ENCODE measurements around the gene AHNAK.

Gene AHNAK

GRCh38 chr11:62433141-62433903 is 113.3 kb downstream of the AHNAK start:
- DNase-seq (ENCODE audit: low spot score), result no peak

- DNase-seq (ENCODE audit: low spot score), result no peak
Measured at GRCh38 chr11:62432695-62433094, 113.9 kb downstream of the AHNAK start.

GRCh38 chr11:62431171-62431901 is 115.3 kb downstream of the AHNAK start:
- DNase-seq (ENCODE audit: low spot score), result no peak

GRCh38 chr11:62430425-62430824 is 116.2 kb downstream of the AHNAK start:
- DNase-seq (ENCODE audit: low spot score), result no peak

- no peak for DNase-seq (ENCODE audit: low spot score)
Measured at GRCh38 chr11:62428871-62429560, 117.6 kb downstream of the AHNAK start.

- no peak for DNase-seq (ENCODE audit: low spot score)
Measured at GRCh38 chr11:62427630-62428233, 118.9 kb downstream of the AHNAK start.

GRCh38 chr11:62423012-62423411 is 123.6 kb downstream of the AHNAK start:
- no peak for DNase-seq (ENCODE audit: low spot score)

GRCh38 chr11:62421996-62422395 is 124.6 kb downstream of the AHNAK start:
- no peak for DNase-seq (ENCODE audit: low spot score)

GRCh38 chr11:62420882-62421281 is 125.7 kb downstream of the AHNAK start:
- DNase-seq (ENCODE audit: low spot score), result no peak

- DNase-seq (ENCODE audit: low spot score), result no peak
Measured at GRCh38 chr11:62419943-62420342, 126.7 kb downstream of the AHNAK start.

- no peak for DNase-seq (ENCODE audit: low spot score)
Measured at GRCh38 chr11:62419314-62419929, 127.2 kb downstream of the AHNAK start.

- DNase-seq (ENCODE audit: low spot score), result no peak
Measured at GRCh38 chr11:62418733-62419132, 127.9 kb downstream of the AHNAK start, which contains the start of gene SCGB1A1. Gene SCGB1A1 (plus strand): TSS chr11:62419033. CDS start chr11:62419096, 63 bp downstream.

GRCh38 chr11:62418136-62418535 is 128.5 kb downstream of the AHNAK start:
- no peak for DNase-seq (ENCODE audit: low spot score)

GRCh38 chr11:62416596-62416995 is 130.0 kb downstream of the AHNAK start:
- no peak for DNase-seq (ENCODE audit: low spot score)

GRCh38 chr11:62413060-62413696 is 133.4 kb downstream of the AHNAK start:
- DNase-seq (ENCODE audit: low spot score), result no peak

- no peak for DNase-seq (ENCODE audit: low spot score)
Measured at GRCh38 chr11:62411524-62411923, 135.1 kb downstream of the AHNAK start.

- DNase-seq (ENCODE audit: low spot score), result no peak
Measured at GRCh38 chr11:62410972-62411371, 135.6 kb downstream of the AHNAK start.

- DNase-seq (ENCODE audit: low spot score), result no peak
Measured at GRCh38 chr11:62409831-62410230, 136.8 kb downstream of the AHNAK start.

GRCh38 chr11:62406034-62406433 is 140.6 kb downstream of the AHNAK start:
- DNase-seq (ENCODE audit: low spot score), result no peak

GRCh38 chr11:62404901-62405300 is 141.7 kb downstream of the AHNAK start:
- DNase-seq (ENCODE audit: low spot score), result no peak

GRCh38 chr11:62404435-62404834 is 142.2 kb downstream of the AHNAK start:
- DNase-seq (ENCODE audit: low spot score), result no peak
